Measurements from ENCODE around the gene OGA. TPM values are rescaled to one million over a fixed set of nuclear protein-coding genes. Genes with fewer than 3 reads are reported as not detected.

The OGA gene
- polyA plus RNA-seq, 1 experiment = 25.6 TPM

DNA sequence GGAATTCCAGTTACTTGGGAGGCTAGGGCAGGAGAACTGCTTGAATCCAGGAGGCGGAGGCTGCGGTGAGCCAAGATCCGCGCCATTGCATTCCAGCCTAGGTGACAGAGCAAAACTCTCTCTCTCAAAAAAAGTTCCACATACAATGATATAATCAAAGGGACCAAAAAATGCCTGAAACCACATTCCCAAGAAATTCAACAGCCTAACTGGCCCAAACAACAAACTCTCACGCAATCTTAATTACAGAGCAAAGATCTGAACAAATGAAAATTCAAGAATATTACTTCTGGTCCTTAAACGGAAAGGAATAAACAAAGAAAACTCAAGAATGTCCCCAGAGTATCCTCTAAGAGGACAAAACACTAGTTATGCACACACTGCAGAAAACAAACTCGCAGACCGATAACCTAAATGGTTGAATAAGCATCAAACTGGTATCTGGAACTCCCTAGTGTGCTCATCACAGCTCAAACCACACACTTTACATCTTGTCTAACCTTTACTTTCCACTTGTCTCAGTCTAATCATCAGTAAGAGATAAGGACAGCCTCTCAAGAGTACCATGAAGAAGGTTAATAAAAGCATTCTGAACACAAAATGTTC, 3.7 kb downstream of the OGA start:
- TF ChIP-seq, protein P1, sequence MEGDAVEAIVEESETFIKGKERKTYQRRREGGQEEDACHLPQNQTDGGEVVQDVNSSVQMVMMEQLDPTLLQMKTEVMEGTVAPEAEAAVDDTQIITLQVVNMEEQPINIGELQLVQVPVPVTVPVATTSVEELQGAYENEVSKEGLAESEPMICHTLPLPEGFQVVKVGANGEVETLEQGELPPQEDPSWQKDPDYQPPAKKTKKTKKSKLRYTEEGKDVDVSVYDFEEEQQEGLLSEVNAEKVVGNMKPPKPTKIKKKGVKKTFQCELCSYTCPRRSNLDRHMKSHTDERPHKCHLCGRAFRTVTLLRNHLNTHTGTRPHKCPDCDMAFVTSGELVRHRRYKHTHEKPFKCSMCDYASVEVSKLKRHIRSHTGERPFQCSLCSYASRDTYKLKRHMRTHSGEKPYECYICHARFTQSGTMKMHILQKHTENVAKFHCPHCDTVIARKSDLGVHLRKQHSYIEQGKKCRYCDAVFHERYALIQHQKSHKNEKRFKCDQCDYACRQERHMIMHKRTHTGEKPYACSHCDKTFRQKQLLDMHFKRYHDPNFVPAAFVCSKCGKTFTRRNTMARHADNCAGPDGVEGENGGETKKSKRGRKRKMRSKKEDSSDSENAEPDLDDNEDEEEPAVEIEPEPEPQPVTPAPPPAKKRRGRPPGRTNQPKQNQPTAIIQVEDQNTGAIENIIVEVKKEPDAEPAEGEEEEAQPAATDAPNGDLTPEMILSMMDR (IDR thresholded peaks at IDR 0.05; ENCODE audit: insufficient read depth, low read depth, low read length) = no peak
- DNase-seq (ENCODE audit: low read depth) = no peak
- H3K4me3 ChIP-seq (ENCODE audit: low read depth, low read length) = peak overlapping the region; percentile 99
- peaks cover 5% of the 10 kb centered on the region for H3K36me3 ChIP-seq (ENCODE audit: control insufficient read depth, insufficient read depth, low read length)
- no peaks in the 10 kb centered on the region for H3K27me3 ChIP-seq (ENCODE audit: control insufficient read depth, insufficient read depth, low read length)
- ChIA-PET CTCF (interaction anchor here (1.0 to 1.2 kb wide), 2 partner anchors 26 to 196 kb away, joined by 4 read pairs; no protein-coding TSS in a partner anchor), POLR2A (no interaction called here)

DNA sequence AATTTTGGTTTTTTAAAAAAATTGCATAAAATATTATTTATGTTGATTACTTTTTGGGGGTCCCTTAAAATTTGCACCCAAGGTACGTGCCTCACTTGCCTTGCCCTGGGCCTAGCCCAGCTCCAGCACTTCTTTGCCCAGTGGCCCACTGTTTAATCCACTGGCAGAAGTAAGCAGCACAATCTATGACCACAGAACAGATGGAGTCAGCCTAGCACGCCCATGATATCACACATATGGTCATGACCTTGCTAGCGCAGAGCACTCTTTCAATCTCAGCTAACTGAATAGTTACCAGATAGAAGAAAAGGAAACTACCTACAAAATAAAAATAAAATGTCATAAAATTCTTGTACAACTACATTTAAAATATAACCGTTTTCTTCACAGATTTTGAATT, 5.6 kb downstream of the OGA start:
- ChIA-PET POLR2A (no interaction called here), CTCF (interaction anchor here (1.0 to 1.5 kb wide), 3 partner anchors 25 to 31 kb away, joined by 4 to 6 read pairs (median 5); no protein-coding TSS in a partner anchor)
- Histone ChIP-seq H3K36me3 (ENCODE audit: control insufficient read depth, insufficient read depth, low read length) (peaks cover 5% of the 10 kb centered on the region), H3K4me3 (ENCODE audit: low read depth, low read length) (no peak overlapping the region), H3K27me3 (ENCODE audit: control insufficient read depth, insufficient read depth, low read length) (no peaks in the 10 kb centered on the region)
- TF ChIP-seq, protein P1 (IDR thresholded peaks at IDR 0.05; ENCODE audit: insufficient read depth, low read depth, low read length) = no peak
- no peak for DNase-seq (ENCODE audit: low read depth)

DNA sequence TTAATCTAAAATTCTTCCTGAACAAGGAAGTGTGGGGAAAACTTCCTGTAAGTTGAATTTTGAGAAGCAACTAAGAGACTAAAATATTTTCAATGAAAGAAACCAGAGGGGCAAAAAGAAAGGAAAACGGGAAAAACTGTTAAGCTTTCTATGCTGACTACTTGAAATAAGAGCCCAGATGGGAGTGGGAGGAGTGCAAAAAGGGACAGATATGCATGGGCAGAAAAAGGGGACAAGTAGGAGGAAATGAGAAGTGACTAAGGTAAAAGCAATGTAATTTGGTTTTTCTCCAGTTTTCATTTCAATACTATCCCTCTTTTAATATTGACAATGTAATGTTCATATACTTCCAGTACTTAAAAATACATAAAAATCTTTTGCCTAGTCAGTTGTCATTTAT, 11.1 kb downstream of the OGA start:
- ChIA-PET CTCF (no interaction called here), POLR2A (no interaction called here)
- Histone ChIP-seq H3K36me3 (ENCODE audit: control insufficient read depth, insufficient read depth, low read length) (peaks cover 13% of the 10 kb centered on the region), H3K27me3 (ENCODE audit: control insufficient read depth, insufficient read depth, low read length) (no peaks in the 10 kb centered on the region), H3K4me3 (ENCODE audit: low read depth, low read length) (no peak overlapping the region)
- no peak for DNase-seq (ENCODE audit: low read depth)
- TF ChIP-seq, protein P1 (IDR thresholded peaks at IDR 0.05; ENCODE audit: insufficient read depth, low read depth, low read length) = no peak

DNA sequence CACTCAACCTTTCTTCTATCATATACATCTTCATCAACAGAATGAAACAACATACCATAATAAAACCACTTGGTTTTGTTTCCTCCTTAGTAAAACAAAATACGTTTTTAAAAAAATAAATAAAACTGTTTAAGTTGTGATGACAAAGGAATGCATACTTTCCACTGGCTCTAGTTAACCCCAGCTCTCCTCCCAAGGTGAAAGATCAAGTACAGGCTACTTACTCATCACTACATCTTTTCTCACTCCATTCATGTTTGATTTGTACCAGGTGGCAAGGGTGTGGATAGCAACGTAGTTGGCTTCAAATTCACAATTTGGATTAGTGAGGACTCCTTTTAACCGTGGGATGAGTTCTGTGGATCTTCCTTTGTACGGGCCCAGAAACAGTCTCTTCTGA, 14.7 kb downstream of the OGA start:
- Histone ChIP-seq H3K36me3 (ENCODE audit: control insufficient read depth, insufficient read depth, low read length) (peaks cover 21% of the 10 kb centered on the region), H3K4me3 (ENCODE audit: low read depth, low read length) (no peak overlapping the region), H3K27me3 (ENCODE audit: control insufficient read depth, insufficient read depth, low read length) (no peaks in the 10 kb centered on the region)
- TF ChIP-seq, protein P1 (IDR thresholded peaks at IDR 0.05; ENCODE audit: insufficient read depth, low read depth, low read length) = no peak
- CTCF ChIA-PET = interaction anchor here (0.9 to 2.1 kb wide), 3 partner anchors 8 to 211 kb away, joined by 3 to 6 read pairs (median 5); no protein-coding TSS in a partner anchor
- POLR2A ChIA-PET = no interaction called here
- no peak for DNase-seq (ENCODE audit: low read depth)

DNA sequence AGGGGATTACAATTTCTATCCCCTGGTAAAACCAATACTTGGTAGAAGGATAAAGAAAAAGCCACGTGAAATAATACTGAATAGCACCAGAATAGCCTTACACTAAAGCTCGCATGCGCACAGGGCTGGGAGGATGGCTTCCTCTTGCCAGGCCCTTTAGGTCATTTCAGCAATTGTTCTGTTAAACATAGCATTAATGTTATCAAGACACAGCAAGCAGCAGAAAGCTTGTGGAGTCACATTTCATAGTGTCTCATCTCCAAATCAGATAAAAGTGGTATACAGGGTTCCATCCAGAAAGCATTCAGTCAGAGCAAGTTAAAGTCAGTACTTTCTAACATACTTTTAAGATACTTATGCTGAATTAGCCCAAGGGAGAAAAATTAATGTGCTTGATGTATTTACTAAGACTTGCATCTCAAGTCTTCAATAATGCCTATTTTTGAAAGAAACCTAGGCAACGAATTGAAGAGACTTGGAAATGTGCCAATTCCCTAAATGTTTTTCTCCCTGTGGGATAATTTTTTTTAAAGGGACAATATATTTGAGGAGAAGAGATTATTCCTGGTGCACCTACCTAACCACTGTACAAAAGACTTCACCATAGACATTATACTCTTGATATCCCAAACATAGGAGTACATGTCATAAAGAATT, 20.7 kb downstream of the OGA start:
- DNase-seq (ENCODE audit: low read depth) = no peak
- H3K36me3 ChIP-seq (ENCODE audit: control insufficient read depth, insufficient read depth, low read length) = peaks cover 18% of the 10 kb centered on the region
- ChIA-PET POLR2A (no interaction called here), CTCF (interaction anchor here (1.4 to 3.6 kb wide), 3 partner anchors 14 to 583 kb away, joined by 3 to 21 read pairs (median 5); partner anchors contain the start of gene NPM3)
- TF ChIP-seq, protein P1 (IDR thresholded peaks at IDR 0.05; ENCODE audit: insufficient read depth, low read depth, low read length) = no peak
- no peak overlapping the region for H3K4me3 ChIP-seq (ENCODE audit: low read depth, low read length)
- no peaks in the 10 kb centered on the region for H3K27me3 ChIP-seq (ENCODE audit: control insufficient read depth, insufficient read depth, low read length)

Data from BJ (cell line).